Prostate gland (tissue), 2 donors: ENCODE results near the gene GAN. TPM values are rescaled to one million over a fixed set of nuclear protein-coding genes. Genes with fewer than 3 reads are reported as not detected.
"Not testable (repeated sequence)": the region's sequence is repeated elsewhere in the genome, so short reads cannot be mapped to it uniquely, and the experiment has no call there.

Source experiments
- DNase-seq: peaks from one replicate; pipeline ENCODE4 v3.0.0-alpha.2; 2019; ENCODE audit warnings: low spot score
- H3K27ac ChIP-seq, 2 donors: fragments of 200-600 bp; sonication (generic); 2 replicates each; pipeline ENCODE4 v1.5.1; 2017 to 2019
- H3K27me3 ChIP-seq: fragments of 200-600 bp; sonication (generic); replicated peaks from 2 replicates; pipeline ENCODE4 v1.5.1; 2019; ENCODE audit not compliant: insufficient read depth
- H3K36me3 ChIP-seq, 2 donors: fragments of 200-600 bp; sonication (generic); 1 replicate in 1 of 2; 2 replicates in 1 of 2; pipeline versions ENCODE4 v1.5.1 to v1.8.1; 2017 to 2019
- H3K4me1 ChIP-seq: fragments of 200-600 bp; sonication (generic); replicated peaks from 2 replicates; pipeline ENCODE4 v1.5.1; 2019
- H3K4me3 ChIP-seq, 2 donors: fragments of 200-600 bp; sonication (generic); 2 replicates each; pipeline ENCODE4 v1.5.1; 2017 to 2019
- H3K9me3 ChIP-seq: fragments of 200-600 bp; sonication (generic); 2 replicates; pipeline ENCODE4 v1.5.1; 2017
- POLR2A ChIP-seq: fragments of 450-650 bp; IDR thresholded peaks from one replicate; pipeline ENCODE4 v1.6.1; 2016; ENCODE audit warnings: antibody characterized with exemption, mild to moderate bottlenecking
- POLR2AphosphoS5 ChIP-seq: sonication (generic); formaldehyde crosslinking; IDR thresholded peaks from one replicate; pipeline ENCODE4 v1.6.1; 2017; ENCODE audit warnings: antibody characterized with exemption
- WGBS: methylation state at CpG from one replicate; pipeline ENCODE4 v1.1.5; 2018; 5-methylcytosine and 5-hydroxymethylcytosine counted together
- intact Hi-C: fragments of 100-400 bp; cut with DNase I; formaldehyde crosslinking; loops from one replicate; pipeline ENCODE4 v1.14.2; 2022
- total RNA-seq, 2 donors: library from RNA; depleted of rRNA; stranded (reverse); fragments of >200 nt; gene quantifications; one replicate each; pipeline ENCODE4 v1.1.0, GENCODE V29; 2016
- TF ChIP-seq, protein P1 (sequence below), 4 experiments: fragments of 200-600 bp in 2 of 4; fragments of 450-650 bp in 2 of 4; sonication (generic) in 2 of 4; IDR thresholded peaks; 1 replicate in 3 of 4; 2 replicates in 1 of 4; pipeline ENCODE4 v1.5.1; 2016 to 2019; ENCODE audit warnings: antibody characterized with exemption in 4 of 4, mild to moderate bottlenecking in 2 of 4, moderate library complexity in 2 of 4

The GAN gene
- total RNA-seq, 2 donors from 2014 or later = 8.2 to 10.1 TPM

DNA sequence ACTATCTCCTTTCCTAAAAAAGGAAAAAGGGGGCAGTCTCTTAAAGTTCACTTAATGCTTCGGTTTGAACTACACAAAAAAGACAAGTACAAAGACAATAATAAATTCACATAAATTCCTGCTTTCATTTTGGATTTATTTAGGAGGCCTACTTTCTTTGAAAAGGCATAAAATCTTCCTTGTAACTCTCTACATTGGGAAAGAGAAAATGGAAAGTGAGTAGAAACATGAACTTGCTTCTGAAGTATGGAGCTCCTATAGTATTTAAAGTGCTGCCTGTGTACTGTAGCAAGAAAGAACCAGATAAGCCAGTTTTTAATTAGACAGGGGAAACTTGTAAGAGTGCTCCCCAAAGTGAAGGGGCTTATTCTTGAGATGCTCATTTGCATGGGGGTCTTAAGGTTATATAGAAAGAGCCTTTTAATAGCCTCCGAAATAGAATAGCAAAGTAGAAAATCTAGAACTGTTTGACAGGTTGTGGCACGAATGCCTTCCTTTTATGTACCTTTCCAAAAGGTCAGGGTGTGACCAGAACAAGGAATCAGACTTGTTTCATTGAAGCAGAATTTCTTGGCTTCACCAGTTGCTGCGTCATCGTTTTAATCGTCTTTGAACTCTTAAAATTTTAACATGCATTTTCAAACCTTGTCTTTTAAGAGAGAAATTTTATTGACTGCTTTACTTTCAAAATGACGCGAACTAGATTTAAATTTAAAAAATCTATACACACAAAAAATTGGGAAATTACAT, 12.9 kb downstream of the GAN start:
- H3K4me3 ChIP-seq = peak overlapping the region in 1 of 2 donors; percentile 4
- 37% methylated on average over 8 of the region's 8 CpGs for WGBS
- no peaks in the 10 kb centered on the region for H3K36me3 ChIP-seq
- intact Hi-C loops = no loop called here
- DNase-seq = peak; percentile 77
- H3K27me3 ChIP-seq = no peaks in the 10 kb centered on the region
- H3K27ac ChIP-seq = peak overlapping the region; percentile 75 to 83
- H3K4me1 ChIP-seq = no peaks in the 10 kb centered on the region
- TF ChIP-seq POLR2A (no peak), POLR2AphosphoS5 (peak; percentile 86)
- TF ChIP-seq, protein P1, sequence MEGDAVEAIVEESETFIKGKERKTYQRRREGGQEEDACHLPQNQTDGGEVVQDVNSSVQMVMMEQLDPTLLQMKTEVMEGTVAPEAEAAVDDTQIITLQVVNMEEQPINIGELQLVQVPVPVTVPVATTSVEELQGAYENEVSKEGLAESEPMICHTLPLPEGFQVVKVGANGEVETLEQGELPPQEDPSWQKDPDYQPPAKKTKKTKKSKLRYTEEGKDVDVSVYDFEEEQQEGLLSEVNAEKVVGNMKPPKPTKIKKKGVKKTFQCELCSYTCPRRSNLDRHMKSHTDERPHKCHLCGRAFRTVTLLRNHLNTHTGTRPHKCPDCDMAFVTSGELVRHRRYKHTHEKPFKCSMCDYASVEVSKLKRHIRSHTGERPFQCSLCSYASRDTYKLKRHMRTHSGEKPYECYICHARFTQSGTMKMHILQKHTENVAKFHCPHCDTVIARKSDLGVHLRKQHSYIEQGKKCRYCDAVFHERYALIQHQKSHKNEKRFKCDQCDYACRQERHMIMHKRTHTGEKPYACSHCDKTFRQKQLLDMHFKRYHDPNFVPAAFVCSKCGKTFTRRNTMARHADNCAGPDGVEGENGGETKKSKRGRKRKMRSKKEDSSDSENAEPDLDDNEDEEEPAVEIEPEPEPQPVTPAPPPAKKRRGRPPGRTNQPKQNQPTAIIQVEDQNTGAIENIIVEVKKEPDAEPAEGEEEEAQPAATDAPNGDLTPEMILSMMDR (IDR thresholded peaks at IDR 0.05) = no peak
- H3K9me3 ChIP-seq = no peaks in the 10 kb centered on the region

DNA sequence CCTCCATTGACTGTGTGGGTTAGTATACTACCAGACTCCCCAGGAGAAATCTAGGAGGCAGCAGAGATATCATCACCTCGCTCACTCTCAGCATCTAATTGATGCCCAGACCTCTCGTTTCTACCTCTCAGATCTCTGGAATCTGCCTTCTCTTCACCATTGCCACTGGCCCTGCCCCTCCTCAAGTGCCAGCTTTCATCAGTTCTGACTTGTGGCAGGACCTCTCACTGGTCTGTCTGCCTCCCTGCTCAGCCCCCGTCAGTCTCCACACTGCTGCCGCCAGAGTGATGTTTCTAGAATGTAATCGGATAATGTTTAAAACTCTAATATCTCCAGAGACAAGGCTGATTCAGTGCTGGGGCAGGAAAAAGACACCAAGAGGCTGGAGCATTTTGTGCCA, 15.2 kb downstream of the GAN start:
- intact Hi-C loops = no loop called here

DNA sequence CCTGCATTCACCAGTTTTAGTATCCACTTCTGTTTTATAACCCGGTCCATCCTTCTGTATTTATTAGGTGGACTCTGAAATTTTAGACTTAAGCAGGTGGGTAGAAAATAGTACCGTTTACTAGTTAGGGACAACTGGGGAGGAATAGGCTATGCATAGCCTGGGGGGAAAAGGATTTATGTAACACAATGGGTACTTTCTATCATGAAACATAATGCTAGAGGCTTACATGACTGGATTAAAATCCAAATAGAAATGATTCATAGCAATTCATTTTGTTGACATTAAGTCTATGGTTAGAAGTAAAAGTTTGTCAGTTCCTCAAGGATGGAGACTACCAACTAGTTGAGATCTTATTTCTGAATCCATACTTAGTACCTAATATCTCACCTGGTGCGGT, 18.6 kb downstream of the GAN start:
- no peak for DNase-seq
- intact Hi-C loops = no loop called here
- 90% methylated on average over 3 of the region's 3 CpGs for WGBS
- Histone ChIP-seq H3K27me3 (no peaks in the 10 kb centered on the region), H3K36me3 (no peaks in the 10 kb centered on the region), H3K4me1 (no peaks in the 10 kb centered on the region), H3K27ac (no peak overlapping the region), H3K4me3 (no peak overlapping the region), H3K9me3 (no peaks in the 10 kb centered on the region)
- TF ChIP-seq POLR2A (no peak), POLR2AphosphoS5 (no peak)
- TF ChIP-seq, protein P1 (IDR thresholded peaks at IDR 0.05) = no peak

More for the DNA sequence above, 15.2 kb downstream of the GAN start:
- peak overlapping the region; percentile 14 to 75 for H3K27ac ChIP-seq
- DNase-seq = no peak
- no peaks in the 10 kb centered on the region for H3K4me1 ChIP-seq
- no peaks in the 10 kb centered on the region for H3K27me3 ChIP-seq
- H3K9me3 ChIP-seq = no peaks in the 10 kb centered on the region
- no peak for TF ChIP-seq POLR2AphosphoS5
- TF ChIP-seq POLR2A = no peak
- H3K4me3 ChIP-seq = no peak overlapping the region
- no peaks in the 10 kb centered on the region for H3K36me3 ChIP-seq
- 72% methylated on average over 5 of the region's 5 CpGs for WGBS

DNA sequence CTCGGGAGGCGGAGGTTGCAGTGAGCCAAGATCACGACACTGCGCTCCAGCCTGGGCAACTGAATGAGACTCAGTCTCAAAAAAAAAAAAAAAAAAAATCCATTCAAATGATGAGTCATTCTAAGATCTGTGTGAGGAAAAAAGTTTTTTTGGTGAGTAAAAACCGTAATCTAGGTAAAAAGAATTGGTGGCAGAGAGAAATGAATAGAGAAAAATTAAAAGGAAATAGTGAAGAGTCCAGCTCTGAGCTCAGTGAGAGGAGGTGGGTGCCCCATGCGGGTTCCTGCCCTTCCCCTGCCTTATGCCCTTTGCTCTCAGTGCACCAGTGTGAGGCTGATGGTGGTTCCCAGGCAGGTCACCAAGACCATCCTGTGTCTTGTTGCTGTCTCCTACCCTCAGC, 20.9 kb downstream of the GAN start:
- TF ChIP-seq POLR2AphosphoS5 = no peak
- TF ChIP-seq, protein P1 (IDR thresholded peaks at IDR 0.05) = no peak
- no peak for TF ChIP-seq POLR2A

DNA sequence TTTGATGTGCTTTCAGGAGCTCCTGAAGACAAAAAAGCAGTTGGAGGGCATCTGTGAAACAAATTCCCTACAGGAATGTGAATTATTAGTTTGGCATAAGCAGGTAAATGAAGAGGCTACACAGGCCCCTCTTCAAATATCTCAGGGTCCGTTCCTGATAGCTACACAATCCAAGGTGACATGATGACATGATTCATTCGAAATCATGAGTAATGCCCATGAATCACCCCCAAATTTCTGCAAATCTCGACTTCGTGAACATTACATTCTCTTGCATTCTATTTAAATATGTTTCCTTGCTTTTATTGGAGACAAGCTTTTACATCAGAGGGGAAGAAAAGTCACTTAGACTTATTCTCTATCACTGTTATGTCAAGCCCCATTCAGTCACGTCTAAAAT, 22.3 kb downstream of the GAN start:
- no peaks in the 10 kb centered on the region for H3K27me3 ChIP-seq
- intact Hi-C loops = no loop called here
- H3K36me3 ChIP-seq = no peaks in the 10 kb centered on the region
- no peaks in the 10 kb centered on the region for H3K9me3 ChIP-seq
- no peak for TF ChIP-seq POLR2AphosphoS5
- TF ChIP-seq, protein P1 (IDR thresholded peaks at IDR 0.05) = no peak
- TF ChIP-seq POLR2A = no peak
- no peak overlapping the region for H3K27ac ChIP-seq
- no peak for DNase-seq
- no peaks in the 10 kb centered on the region for H3K4me1 ChIP-seq
- no peak overlapping the region for H3K4me3 ChIP-seq
- WGBS = 90% methylated on average over 5 of the region's 5 CpGs

More for the DNA sequence above, 20.9 kb downstream of the GAN start:
- 94% methylated on average over 6 of the region's 6 CpGs for WGBS
- no peak for DNase-seq
- H3K4me3 ChIP-seq = no peak overlapping the region
- intact Hi-C loops = no loop called here
- H3K36me3 ChIP-seq = no peaks in the 10 kb centered on the region
- H3K9me3 ChIP-seq = no peaks in the 10 kb centered on the region
- H3K4me1 ChIP-seq = no peaks in the 10 kb centered on the region
- H3K27ac ChIP-seq = no peak overlapping the region
- no peaks in the 10 kb centered on the region for H3K27me3 ChIP-seq

DNA sequence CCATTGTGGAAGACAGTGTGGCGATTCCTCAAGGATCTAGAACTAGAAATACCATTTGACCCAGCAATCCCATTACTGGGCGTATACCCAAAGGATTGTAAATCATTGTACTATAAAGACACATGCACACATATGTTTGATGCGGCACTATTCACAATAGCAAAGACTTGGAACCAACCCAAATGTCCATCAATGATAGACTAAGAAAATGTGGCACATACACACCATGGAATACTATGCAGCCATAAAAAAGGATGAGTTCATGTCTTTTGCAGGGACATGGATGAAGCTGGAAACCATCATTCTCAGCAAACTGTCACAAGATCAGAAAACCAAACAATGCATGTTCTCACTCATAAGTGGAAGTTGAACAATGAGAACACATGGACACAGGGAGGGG, 30.4 kb downstream of the GAN start:
- H3K27me3 ChIP-seq, DNase-seq, H3K4me3 ChIP-seq, H3K4me1 ChIP-seq, H3K27ac ChIP-seq, H3K9me3 ChIP-seq, H3K36me3 ChIP-seq, intact Hi-C loops: not testable (repeated sequence)
- WGBS = 97% methylated on average over 3 of the region's 3 CpGs
